Right lung (tissue), 5 donors: ENCODE results near the gene SLC43A2. TPM values are rescaled to one million over a fixed set of nuclear protein-coding genes. Genes with fewer than 3 reads are reported as not detected.

Source experiments
- DNase-seq, 2 donors: peaks; one replicate each; pipeline ENCODE4 v3.0.0-alpha.2; 2013
- polyA plus RNA-seq, 5 donors: library from polyadenylated mRNA; unstranded; fragments of 120-200 nt; gene quantifications; one replicate each; pipeline versions ENCODE4 v1.2.1 to v1.2.3, GENCODE V29; 2013; ENCODE audit warnings: inconsistent platforms in 1 of 5, low replicate concordance in 1 of 5; ENCODE audit not compliant: insufficient read length in 5 of 5, insufficient read depth in 1 of 5

The SLC43A2 gene
- polyA plus RNA-seq, 5 donors, result 21.0 to 29.0 (median 23.4) TPM

DNA sequence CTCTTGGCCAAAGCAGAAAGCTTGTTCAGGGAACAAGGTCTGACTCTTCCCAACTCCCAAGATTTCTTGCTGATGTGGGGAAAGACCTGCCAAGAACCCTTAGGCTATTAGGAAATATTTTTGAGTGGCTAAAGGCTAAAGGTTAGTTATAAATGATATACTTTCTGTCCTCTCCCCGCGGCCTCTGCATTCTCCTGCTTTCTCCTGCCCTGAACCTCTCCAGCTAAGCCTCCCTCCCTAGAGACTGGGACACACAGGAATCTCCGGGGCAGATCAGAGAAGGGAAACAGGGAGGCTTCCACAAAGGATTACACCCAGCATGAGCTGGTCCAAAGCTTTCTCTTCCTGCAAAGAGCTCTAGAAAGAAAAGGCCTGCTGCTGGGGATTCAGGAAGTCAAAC, 2.3 kb downstream of the SLC43A2 start:
- DNase-seq, result no peak

DNA sequence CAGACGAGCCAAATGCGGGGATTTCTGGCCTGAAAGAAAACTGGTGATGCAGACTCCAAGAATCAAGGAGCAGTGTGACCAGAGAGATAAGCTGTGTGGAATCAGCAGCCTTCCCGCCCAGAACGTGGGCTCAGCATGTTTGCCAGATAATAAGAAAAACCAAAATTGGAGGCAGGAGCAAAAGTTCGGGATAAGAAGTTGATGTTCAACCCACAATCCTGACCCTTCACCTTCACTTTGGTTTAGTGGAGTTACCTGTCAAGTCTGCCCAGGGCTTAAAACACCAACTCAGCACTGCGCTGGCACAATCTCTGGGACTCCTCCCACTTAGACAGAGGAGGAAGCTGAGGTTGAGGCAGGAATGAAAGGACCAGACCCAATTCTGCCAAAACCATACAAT, 3.1 kb downstream of the SLC43A2 start:
- DNase-seq, result no peak

DNA sequence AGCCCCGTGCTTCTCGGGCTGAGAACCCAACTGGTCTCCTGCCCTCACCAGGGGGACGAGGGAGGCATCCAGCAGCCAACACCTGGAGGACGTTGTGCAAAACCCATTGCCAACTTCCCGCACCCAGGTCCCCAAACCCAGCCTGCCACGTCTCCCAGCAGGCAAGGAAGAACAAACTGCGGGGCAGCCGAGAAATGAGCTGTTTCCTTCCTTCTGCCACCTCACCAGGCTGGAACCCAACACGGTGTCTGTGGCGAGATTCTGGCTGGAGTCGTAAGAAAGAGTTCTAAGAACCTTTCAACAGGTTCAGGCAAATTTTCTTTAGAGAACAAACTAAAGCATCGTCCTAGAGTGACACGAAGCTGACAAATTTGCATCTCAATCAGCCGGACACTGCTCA, 3.6 kb downstream of the SLC43A2 start:
- no peak for DNase-seq

DNA sequence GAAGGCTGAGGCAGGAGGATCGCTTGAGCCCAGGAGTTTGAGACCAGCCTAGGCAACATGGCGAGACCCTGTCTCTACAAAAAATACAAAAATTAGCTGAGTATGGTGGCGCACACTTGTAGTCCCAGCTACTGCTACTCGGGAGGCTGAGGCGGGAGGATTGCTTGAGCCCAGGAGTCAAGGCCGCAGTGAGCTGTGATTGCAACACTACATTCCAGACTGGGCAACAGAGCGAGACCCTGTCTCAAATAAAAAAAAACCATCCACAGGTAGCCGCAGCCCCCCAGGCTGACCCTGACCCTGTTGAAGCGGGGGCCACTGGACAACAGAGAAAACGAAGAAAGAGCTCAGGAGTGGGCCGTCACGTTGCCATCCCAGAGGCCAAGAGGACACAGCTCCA, 4.0 kb downstream of the SLC43A2 start:
- DNase-seq, result no peak

DNA sequence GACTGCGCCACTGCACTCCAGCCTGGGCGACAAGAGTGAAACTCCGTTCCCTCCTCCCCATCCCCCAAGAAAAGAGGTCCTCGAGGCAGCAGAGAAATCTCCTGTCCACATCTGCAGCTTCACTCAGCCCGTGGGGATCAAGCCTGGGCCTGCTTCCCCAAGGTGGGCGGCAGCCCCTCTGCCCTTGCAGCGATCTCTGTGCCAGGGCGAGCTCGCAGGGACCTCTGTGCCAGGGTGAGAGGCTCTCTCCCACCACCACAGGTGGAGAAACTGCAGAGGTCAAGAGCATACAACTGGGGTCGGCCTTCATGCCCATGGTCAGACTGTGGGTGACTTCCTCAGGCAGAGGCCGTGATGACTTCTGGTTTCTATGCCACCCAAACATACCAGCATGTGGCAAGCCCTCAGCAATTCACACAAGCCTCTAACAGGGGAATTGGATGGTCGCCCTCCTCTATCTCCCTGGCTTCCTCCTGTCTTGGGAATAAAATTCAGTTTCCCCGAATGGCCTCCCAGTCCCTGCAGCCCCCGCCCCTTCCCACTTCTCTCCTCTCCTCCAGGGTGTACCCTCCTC, 5.5 kb downstream of the SLC43A2 start:
- DNase-seq, result no peak

DNA sequence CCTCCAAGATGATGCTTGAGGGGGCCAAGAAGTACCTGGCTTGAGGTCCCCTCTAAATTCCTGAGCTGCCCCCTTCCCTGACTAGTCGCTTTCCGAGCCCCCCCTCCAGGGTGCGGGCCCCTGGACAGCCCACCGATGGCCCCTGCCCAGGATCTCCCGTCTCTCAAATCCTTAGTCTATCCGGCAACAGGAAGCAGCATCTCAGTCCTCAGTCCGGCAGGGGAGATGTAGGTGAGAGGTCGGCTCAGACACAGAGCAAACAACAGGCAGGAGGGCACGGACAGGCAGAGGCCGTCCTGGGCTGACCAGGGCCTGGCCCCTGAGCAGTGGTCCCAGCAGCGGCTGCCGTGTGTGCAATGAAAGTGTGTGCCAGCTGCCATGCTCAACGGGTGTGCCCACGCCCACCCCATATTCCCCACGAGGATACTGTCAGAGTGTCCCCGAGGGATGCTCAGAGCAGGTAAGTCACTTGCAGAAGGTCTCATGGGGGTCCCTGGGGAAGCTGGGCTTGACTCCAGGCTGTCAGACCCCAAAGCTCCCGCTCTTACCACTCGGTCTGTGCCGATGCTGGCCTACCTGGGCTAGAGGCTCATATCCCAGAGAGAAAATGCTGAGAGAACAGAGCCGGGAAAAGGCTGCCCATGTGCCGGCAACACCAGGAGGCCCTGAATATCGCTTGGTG, 7.2 kb downstream of the SLC43A2 start:
- DNase-seq, result no peak

DNA sequence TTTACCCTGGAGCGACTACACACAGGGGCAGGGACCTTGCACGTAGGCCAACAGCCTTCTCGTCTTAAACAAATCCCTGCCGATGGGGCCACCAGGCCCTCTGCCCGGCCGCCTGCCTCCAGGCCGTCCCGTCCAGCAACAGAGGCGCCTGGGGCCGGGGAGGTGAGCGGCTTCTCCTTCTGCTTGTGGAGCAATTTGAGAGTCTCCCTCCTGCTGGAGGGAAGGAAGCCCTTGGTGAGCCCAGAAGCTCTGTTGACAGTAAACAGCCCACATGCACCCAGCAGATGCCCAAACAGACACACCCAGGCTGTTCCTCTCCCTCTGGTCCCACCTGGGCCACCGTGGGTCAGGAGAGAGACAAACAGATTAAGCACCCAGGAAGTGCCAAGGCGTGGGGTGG, 8.1 kb downstream of the SLC43A2 start:
- no peak for DNase-seq

DNA sequence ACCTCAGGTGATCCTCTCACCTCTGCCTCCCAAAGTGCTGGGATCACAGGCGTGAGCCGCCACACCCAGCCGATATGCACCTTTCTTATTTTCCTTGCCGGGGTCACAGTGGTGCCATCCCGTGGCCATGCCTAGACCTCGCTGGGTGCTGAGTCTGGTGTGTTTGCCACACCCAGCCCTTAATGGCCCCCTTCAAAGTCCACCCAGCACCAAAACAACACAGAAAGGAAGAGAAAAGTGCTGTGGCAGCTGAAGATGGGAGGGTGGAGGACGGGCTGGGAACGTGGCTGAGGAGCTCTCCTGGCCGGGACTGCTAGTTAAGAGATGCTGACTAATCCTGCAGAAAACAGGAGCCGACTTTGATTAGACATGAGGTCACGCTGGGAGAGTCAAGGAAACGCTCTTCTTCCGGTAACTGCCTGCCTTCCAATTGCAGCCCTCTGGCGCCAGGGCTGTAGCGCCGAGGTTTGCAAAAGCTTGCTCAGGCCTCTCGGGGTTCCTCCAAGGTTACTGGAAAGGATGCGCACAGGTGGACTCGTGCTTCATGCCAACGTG, 10.9 kb downstream of the SLC43A2 start:
- no peak for DNase-seq

DNA sequence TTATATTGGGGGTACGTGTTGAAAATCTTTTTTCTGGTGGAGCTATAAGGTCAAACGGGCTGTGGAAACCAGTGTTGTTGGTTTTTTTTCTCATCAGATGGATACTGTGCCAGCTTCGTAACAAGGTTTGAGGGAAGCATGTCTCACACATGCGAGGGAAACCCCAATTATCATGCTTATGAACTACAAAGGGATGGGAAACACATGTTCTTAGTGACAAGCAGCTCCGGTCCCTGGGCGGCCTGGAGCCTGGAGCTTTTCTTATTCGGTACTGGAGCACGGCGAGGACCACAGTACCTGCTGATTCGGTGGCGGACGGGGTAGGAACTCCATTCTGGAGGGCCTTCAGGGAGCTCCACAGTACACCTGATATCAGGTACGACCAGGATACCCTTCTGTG, 12.5 kb downstream of the SLC43A2 start:
- peak; percentile 80 to 84 for DNase-seq

DNA sequence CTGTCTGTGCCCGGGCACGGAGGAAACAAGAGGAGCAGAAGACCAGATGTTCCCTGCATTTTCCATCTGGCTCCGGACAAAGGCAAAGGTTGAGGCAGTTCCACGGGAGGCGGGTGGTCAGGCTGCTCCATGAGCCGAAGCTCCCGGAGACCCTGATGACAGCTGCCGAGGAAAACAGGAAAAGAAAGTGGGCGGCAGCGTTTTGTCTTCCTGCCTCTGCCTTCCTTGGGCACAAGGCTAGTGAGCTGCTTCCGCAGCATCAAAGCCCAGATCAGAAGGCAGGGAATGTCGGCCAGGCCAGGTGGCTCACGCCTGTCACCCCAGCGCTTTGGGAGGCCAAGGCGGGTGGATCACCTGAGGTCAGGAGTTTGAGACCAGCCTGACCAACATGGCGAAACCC, 16.2 kb downstream of the SLC43A2 start:
- no peak for DNase-seq

DNA sequence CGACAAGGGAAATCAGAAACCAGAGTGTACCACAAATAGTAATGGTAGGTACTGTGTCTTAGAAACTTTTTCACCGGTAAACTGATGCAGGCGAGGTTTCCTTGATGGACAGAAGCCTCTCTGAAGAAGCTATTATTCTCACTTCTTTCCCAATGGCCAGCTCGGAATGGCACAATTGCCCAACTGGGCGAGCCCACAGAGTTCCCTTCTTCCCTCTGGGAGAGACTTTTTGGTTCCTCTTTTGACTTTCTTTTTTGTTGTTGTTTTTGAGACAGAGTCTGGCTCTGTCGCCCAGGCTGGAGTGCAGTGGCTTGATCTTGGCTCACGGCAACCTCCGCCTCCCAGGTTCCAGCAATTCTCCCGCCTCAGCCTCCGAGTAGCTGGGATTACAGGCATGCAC, 16.9 kb downstream of the SLC43A2 start:
- no peak for DNase-seq

DNA sequence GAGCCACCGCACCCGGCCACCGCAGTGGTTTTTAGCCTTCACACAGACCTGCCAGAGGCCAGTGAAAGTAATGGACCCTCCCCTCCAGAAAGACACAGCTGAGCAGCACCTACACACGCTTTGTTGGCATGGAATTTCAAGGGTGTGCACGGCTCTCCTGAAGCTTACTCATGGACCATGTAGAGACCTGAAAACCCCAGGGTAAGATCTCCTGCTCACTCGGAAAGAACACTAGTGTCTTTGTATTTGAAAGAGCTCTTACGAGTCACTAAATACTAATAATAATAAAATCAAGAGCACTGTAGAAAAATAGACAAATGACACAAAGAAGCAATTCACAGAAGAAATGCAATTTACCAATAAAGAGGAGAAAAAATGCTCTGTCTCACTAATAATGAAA, 20.0 kb downstream of the SLC43A2 start:
- DNase-seq, result no peak

DNA sequence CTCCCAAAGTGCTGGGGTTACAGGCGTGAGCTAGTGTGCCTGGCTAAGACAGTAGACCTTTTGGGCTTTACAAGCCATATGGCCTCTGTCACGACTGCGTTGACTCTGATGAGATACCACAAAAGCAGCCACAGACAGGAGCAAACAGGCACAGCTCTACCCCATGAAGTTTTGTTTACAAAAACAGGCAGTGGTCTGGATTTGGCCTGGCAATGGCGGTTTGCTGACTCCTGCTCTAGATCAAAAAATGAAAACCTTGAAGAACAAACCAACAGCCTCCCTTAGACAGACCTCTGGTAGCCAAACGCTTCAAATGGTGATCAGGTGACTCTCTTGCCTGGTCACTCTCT, 20.7 kb downstream of the SLC43A2 start:
- DNase-seq, result no peak

DNA sequence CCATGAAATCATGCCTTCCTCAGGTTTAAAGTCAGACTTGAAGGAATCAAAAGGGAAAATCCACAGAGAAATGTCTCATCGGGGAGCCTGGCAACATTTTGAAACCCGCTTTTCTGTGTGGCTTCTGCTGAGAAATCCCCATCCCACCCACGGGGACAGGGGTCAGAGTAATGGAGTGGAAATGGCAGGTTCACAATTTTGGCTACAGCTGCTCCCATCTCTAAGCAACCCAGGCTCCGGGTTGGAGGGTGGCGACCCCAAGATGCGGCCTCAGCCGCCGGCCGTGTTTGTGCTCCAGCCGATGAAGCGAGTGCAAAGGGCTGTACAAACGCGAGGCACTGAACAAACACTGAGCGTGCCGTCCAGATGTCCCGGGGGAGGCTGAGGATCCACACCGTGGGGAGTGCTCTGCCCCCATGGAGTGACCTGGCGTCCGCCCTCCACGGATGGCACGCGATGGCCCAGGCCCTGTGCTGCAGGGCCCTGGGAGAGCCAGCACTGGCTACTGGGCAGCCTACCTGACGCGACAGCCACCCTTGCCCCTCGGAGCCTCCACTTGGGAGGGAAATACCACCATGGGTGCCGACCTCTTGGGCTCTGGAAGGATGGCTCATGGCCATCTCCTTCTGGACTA, 22.2 kb downstream of the SLC43A2 start:
- no peak for DNase-seq

DNA sequence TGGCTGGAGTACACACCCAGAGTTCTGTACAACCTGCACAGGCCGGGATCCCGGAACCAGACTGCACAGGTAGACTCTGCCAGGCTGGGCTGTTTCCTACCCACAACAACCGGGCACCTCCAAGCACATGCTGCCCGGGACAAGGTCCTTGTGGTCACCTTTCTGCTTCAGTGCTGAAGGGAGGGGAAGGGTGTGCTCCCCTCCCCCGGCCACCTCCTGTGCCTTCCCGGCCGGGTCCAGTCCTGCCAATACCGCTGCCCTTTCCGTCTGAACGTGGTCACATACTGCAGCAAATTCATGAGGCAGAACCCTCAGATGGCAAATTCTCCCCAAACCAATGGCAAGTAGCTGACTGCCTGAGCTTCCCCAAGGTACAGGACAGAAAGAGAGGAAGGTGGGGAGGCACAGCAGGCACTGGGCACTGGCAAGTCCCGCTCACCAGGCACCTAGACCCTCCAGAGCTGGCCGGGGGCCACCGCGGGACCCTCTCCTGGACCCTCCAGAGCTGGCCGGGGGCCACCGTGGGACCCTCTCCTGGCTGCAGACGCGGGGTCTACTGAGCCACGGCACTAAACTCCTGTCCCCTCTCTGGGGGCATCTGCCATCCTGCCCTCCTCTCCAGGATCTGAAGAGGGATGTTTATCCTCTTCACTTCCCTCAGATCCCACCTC, 22.8 kb downstream of the SLC43A2 start:
- DNase-seq, result no peak

DNA sequence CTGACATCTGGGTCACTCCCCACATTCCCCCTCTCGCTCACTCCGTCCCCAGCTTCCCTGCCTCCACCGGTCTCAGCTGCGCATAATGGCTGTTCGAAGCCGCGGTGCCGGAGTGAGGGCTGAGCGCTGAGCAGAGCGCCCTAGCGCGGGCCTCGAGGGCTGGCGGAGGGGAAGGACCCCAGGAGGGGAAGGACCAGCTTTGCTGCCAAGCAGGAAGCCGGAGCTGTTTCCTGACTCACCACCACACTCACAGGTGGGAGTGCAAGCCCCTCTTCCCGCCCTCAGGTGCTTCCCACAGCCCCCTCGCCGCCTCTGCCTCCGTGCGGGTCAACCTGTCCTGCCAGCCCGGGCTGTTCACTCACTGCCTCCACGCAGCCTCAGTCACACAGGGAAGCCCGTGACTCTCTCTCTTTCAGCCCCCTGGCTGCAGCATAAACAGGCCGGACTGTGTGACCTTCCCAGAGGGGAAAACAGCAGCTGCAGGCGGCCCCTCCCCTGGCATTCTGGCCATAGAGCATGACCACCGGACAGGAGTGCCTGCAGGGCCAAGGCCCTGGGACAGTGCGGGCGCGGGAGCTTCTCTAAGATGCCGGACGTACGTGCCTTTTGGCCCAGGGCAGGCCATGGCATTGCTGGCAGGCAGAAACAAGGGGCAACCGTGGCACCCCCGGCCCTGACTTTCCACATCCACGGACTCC, 23.7 kb downstream of the SLC43A2 start:
- no peak for DNase-seq

DNA sequence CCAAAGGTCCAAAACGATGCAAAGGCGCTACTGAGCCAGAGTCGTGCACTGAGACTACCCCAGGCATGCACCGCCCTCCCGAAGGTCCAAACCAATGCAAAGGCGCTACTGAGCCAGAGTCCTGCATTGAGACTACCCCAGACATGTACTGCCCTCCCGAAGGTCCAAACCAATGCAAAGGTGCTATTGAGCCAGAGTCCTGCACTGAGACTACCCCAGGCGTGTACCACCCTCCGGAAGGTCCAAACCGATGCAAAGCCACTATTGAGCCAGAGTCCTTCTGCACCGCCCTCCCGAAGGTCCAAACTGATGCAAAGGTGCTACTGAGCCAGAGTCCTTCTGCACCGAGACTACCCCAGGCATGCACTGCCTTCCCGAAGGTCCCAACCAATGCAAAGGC, 27.1 kb downstream of the SLC43A2 start:
- no peak for DNase-seq

DNA sequence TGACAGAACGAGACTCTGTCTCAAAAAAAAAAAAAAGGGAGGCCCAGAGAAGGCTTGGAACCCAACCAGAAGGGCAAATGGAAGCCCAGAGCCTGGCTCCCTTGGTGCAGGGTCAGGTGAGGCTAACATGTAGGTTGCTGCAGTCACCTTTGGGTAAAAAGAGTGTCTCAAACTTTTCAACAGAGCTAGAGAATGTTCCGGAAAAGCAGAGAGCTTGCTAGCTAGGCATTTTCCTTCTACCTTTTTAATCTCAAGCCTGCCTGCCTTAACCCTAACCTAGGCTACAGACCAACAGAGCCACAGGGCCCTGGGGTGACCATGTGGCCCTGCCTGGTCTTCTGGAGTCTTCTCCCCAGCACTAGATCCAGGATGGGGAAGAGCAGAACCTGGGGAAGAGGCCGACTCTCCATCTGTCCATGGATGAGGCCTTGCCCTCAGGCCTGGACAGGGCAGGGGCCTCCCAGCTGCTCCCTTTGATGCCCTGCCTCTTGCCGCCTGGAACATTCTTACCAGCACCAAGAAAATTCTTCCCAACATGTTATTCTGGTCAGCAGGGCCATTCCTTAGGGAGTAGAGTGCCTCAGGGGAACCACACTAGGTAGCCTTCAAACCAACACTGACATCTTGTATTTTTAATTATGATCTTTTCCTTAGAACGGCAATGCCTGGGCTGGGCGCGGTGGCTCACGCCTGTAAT, 30.1 kb downstream of the SLC43A2 start:
- no peak for DNase-seq

DNA sequence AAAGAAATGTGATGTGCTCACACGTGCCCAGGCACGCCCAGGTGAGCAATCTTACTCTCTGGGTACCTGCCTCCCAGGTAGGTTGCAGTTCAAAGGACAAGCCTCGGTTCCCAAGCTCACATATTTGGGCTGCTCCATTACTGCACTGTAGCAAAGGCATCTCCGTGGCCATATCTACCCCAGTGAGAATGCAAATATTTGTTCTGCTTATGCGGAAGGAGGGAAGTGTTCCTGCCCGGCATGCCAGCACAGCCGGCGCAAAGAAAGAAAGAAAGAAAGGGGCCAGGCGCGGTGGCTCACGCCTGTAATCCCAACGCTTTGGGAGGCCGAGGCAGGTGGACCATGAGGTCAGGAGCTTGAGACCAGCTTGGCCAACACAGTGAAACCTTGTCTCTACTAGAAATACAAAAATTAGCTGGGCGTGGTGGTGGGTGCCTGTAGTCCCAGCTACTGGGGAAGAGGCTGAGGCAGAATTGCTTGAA, 30.7 kb downstream of the SLC43A2 start:
- DNase-seq, result no peak

DNA sequence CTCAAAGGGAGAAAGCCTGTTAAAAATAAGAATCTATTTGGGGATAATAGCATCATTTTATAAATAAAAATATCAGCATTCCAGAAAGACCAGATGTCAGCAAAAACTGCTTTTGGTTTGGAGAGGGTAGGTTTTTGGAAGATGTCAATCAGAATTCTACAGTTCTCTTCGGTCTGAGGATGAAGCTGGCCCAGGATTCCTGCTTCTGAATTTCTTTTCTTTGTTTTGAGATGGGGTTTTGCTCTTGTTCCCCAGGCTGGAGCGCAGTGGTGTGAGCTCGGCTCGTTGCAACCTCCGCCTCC, 35.1 kb downstream of the SLC43A2 start:
- DNase-seq, result no peak

DNA sequence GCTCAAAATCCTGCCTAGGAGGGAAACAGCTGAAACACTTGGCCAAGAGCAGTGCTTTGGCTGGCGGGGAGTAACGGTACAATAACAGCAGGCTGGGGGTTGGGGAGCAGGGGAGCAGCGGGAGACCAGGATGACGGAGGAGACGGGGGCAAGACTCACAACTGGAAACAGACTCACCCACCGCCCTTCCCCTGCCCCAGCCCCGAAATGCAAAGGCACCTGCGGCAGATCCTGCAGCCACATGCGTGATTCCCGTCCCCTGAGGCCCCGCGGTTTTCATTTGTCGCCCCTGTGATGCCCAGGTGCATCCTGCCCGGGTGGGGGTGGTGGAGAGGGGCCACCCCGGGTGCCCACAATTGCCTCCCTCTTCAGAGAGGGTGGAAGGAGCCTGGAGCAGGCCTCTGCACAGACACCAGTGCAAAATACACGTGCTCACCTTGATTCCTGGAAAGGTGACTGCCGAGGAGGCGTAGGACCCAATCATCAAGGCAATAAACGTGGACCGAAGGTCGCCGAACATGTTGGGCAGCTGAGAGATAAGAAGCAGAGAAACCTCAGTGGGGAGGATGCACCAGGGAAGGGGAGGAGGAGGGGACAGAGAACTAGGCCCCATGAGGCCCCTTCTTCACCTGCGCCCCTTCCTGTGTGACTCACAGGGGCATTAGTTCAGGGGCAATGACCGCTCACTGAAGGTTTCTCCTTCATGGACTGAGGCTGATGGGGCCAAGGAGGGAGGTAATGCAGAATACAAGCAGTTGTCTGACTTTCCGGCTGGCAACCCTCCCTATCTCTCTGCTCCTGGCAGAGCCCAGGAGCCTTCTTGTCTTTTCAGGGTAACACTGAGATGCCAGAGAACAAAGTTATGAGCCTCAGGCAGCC, 35.6 kb downstream of the SLC43A2 start:
- DNase-seq, result no peak
